Ovary (tissue), 3 donors: ENCODE data around the gene IL21R.

Source experiments
- CTCF ChIP-seq, 3 donors: fragments of 450-650 bp in 2 of 3; fragments of 200-600 bp in 1 of 3; IDR thresholded peaks; one replicate each; pipeline versions ENCODE4 v1.5.1 to v1.8.0; 2016 to 2022; ENCODE audit warnings: antibody characterized with exemption in 3 of 3, mild to moderate bottlenecking in 1 of 3
- EP300 ChIP-seq: sonication (generic); formaldehyde crosslinking; IDR thresholded peaks from one replicate; pipeline ENCODE4 v1.6.1; 2017; ENCODE audit warnings: antibody characterized with exemption
- POLR2A ChIP-seq: fragments of 450-650 bp; IDR thresholded peaks from one replicate; pipeline ENCODE4 v1.6.1; 2017; ENCODE audit warnings: antibody characterized with exemption, mild to moderate bottlenecking, moderate library complexity
- donor health status: DM: no; HTN: no; CAD: no.

GRCh38 chr16:27474921-27475320 is 72.9 kb downstream of the IL21R start:
- TF ChIP-seq CTCF (IDR thresholded peaks at IDR 0.05) (no peak), POLR2A (no peak), EP300 (no peak)
